GM18858 (cell line): ENCODE data around the gene SMU1.

Experiments
- ATAC-seq: cut with Tn5 transposase; IDR thresholded peaks from one replicate; pipeline ENCODE4 v1.9.1; 2021; ENCODE audit not compliant: unreplicated experiment

Gene SMU1

DNA sequence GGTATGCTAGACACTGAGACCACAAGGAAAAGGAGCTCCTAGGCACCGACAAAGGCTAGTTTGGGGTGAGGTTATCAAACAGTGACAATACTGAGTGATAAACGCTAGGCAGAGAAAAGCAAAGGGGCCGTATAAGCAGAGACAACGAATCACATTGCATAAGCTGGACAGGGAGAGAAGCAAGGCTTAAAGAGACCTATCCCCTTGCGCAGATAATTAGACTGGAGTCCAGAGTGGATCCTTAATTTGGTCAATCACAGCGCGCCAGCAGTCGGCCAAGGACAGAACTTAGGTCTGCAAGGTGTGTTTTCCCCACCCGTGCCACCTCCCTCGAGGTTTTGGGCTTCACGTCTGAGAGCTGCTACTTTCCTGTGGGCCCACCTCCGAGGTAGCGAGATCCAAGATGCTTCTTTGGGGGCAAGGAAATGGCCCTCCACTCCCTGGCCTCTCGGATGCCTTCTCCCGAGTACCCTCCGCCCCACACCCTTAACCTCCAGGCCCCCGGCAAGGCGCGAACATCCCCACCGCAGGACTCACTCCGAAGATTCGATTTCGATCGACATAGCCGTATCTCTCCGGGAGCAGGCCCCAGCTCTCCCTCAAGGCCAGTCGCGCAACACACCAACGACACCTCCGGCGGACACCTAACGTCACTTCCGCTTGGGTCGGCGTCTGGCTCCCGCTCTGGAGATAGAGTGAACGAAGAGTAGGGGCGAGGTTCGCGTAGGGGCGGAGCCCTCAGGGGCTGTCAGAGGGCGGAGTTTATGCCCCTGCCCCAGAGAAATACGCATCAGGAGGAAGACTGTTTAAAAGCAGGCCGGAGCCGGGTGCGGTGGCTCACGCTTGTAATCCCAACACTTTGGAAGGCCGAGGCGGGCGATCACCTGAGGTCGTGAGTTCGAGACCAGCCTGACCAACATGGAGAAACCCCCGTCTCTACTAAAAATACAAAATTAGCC lies at the start of gene SMU1:
Gene SMU1, minus strand, starts transcription at position 629 of the 959 bp plus-strand sequence. Its CDS starts 66 bp downstream, at position 563.
- ATAC-seq = peak; percentile 97

DNA sequence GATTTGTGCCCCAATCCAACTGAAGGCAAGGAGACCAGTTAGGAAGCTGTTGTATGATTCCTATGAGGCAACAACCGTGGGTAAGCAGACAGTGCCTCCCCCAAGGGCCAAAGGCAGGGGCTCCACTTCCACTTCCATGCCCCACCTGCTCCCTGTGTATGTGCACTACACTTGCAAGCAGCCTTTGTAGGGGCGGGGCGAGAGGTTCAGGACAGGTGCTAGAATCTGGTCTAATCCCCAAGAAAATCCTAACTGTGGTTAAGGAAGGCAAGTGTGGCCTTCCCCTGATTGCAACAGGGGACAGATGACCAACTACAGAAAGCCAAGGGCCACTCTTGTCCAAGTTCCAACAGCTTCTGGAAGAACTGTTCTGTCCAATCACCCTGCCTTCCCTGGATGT lies 49.0 kb upstream of the SMU1 start:
- ATAC-seq = no peak

DNA sequence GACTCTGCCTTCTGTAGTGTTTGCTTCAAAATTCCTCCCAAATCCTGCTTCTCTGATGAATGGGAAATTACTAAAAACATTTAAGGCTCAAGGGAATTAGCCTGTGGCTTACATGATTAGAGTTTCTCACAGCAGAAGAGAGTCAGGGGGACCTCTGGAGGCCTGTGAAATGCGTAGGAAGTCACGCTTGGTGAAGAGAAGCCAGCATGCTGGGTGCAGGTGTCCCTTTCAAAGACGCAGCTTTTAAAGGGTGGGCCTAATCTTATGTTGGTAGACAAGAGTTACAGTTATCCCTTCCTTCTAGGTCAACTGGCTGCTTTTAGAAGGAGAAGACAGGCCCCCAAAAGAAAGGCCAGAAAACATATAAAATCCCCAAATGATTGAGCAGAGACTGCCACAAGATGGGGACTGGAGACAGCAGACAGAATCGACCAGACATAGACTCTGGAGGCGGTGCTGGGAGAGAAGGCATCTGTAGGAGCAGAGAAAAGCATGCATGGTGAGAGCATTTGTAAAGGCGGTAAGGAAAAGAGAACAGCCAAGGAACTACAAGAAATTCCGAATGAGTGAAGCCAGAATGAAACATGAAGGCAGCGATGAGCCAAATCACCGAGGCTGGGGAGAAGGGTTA lies 48.4 kb upstream of the SMU1 start:
- ATAC-seq = peak; percentile 59

DNA sequence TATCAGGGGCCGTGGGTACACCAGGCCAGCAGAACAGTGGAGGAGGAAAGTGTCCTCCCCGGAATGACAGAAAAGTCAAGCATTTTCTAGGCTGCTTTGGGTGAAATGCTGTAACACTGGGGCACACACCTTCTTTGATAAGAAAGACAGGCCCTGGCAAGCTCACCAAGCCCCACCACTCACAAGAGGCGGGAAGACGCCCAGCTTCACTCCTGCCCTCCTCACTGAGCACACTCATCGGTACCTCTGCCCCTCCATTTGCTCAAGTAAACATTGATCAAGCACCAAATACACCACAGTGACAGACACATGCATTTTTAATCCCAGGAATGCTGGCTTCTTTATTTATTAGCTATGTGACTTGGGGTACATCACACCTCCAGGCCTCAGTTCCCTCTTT lies 47.6 kb upstream of the SMU1 start:
- ATAC-seq = no peak

DNA sequence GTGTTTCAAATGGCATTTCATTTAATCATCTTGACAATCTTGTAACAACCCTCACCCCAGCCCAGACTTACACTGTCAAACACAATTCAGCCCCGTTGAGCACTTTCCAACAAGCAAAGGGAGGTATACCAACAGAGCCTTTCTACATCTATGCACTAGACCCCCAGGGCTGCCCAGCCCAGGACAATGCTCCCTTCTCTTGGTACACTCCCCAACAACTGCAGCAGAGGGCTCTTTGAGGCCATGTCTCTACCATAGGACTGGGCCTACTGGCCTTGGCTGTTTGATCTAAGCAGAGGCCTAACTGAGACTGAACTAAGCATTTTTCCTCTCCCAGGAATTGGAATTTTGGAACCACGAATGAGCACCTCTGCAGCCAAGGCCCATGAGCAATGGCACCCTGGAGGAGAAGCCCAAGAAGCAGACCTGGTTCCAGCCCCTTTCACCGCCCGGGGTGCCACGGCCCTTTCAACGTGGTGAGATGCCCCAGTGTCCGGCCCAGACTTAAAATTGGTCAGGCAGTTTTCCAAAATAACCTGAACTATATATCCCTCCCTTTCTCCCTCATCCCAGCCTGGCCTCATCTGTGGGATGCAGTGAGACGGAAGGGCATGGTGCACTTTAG lies 47.0 kb upstream of the SMU1 start:
- ATAC-seq = no peak

DNA sequence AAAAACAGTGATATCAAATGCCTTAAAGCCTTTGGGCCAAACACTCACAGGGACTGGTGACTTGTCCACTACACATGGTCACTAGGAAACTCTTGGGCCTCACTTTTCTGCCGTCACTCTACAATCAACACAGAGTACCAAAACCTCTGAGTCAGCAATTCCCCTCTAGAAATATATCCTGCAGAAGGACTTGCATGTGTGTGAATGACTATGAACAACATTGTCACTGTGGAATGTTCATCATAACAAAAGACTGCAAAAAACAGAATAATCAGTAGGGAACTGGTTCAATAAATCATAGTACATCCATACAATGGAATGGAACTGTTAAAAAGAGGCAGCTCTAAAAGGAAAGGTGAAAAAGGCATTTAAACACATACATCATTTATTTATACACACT lies 44.1 kb upstream of the SMU1 start:
- no peak for ATAC-seq

DNA sequence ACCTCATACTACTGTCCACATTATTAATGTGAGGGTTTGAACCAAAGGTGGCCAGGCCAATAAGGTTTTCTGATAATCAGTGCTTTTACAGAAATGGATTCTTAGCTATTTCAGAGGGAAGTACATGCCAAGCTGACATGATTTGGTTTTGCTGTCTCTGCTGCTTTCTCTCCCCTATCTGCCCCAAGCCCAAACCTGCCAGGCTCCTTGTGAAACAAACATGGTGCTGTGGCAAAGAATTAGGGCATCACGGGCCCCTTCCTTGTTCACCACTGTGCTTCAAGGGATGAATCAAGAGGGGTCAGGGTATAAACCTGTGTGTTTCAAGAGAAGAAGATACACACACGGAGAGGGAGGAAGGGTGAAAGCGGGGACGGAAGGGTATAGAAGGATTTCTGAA lies 41.3 kb upstream of the SMU1 start:
- no peak for ATAC-seq

DNA sequence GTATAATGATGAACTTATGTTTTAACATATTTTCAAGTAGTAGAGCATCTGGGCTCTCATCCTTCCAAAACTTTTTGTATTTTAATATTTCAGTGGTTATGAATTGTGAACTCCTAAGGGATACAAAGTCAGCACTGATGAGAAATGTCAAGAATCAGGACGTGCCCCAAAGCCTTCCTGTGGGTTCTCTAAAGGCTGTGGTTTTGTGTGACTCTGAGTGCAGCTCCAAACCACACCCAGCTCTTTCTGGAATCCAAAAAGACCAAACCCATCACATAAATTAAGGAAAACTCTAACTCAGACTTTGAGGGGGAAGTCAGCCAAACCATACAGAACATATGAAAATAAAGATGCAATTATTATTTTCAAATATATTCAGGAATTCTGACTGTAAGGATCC lies 40.8 kb upstream of the SMU1 start:
- no peak for ATAC-seq

DNA sequence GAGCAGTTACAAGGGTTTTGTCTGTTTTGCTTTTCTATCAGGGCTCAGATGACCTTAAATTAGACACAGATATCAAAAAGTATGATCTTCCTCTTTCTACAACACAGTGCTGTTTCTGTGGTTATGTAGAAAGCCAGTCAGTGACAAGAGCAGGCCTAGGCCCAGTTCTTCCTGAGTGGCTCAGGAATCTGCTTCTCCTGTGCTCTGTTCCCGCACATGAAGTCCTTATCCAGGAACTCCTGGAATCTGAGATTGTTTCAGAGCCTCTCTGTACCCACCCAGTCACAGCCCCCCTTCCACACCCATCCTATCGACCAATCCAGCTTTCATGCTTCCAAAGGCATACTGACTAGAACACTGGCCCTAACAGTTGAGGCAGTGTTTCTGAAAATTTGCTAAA lies 40.4 kb upstream of the SMU1 start:
- no peak for ATAC-seq

DNA sequence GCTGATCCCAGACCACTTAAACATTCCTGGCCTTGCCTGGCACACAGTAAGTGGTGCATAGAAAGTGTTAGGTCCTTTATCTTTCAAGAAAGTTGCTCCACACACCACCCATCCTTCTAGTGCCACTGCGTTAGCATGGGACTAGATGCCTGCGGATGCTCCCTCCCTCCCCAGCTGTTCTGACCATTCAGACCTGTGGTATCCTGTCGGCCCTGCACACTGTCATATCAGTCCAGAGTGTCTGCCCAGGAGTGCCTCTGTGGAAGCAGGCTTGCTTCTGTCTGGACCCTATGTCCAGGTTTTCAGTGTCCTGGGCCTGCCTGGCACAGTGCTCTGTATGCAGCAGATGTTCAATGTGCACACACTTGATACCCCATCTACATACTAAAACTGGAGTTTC lies 38.3 kb upstream of the SMU1 start:
- no peak for ATAC-seq

DNA sequence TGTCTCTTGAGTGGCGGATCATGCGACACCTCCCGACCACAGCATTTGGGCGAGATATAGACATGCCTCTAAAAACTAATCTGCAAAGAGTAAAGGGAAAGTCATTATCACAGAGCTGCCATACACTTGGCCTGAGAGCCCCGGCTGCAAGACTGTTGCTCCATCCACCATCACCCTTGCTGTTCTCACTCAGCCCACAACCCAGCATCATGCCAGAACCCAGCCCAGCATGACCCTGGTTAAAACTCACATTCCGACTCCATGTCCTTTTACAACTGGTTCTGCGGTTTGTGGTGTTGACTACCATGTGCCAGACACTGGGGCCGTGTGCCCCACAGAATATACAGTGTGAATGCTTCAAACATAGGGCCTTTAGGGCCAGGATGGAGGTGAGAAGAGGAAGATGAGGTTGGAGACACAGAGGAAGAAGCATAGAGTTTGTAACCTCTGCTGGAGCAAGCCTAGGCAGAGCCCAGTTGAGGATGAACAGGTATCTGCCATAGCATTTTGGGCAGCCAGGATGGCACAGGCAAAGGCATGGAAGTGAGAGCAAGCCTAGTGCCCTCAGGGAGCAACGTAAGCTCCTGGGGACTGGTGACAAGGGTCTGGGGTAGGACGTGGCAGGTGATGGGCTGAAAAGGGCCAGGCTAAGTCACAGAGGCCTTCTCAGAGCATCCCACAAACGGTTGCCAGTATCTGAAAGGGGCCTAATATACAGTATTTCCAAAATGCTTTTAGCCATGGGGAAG lies 37.5 kb upstream of the SMU1 start:
- no peak for ATAC-seq

DNA sequence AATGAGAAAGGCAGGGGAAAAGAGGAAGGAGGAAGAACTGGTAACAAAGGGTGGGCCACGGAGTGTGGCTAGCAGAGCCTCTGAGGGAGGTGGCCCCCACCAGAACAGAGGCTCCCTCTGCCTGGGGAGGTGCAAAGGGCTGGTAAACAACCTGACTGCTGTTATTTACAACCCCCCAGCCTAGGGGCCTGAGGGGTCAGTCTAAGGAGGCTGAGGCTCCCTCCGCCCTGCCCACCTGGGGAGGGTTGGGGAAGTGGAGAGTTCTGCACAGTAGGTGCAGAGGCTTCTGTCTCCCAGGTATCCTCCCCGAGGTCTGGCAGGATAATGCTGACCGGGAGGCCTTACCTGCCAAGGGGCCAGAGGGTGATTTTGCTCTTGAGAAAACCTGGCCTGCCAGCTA lies 35.6 kb upstream of the SMU1 start:
- no peak for ATAC-seq

DNA sequence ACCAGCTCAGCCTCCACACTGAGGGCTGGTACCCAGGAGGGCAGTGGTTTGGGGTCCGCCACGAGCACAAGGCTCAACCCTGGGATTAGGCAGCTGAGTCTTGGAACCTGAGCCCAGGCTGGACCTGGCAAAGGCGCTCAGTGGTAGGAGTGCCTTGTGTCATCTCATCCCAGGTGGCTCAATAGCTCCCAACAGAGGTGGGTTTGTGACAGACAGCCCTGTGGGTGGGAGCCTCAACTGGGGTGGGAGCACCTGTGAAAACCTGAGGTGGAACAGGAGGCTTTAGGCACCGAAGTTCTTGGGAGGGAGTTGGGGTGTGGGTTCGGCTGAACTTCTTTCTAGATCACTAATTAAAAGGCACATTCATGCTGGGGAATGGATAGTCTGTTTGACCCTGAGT lies 35.2 kb upstream of the SMU1 start:
- ATAC-seq = no peak

DNA sequence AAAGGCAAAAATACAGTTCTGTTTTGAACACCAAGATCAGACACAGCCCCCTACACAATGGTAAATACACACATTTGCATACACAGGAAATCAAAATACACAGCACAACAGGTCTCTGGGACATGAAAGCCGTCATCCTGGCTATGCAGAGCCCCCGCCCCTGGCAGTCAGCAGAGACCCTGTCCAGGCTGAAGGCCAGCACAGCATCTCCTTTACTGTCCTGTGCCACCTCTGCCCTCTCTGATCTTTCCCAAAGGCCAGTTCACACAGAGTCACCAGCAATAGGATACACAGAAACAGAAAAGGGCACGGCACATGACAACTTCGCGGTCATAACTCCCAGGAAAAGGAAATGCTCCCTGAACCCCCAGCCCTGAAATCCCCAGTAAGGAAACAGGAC lies 34.2 kb upstream of the SMU1 start:
- no peak for ATAC-seq

DNA sequence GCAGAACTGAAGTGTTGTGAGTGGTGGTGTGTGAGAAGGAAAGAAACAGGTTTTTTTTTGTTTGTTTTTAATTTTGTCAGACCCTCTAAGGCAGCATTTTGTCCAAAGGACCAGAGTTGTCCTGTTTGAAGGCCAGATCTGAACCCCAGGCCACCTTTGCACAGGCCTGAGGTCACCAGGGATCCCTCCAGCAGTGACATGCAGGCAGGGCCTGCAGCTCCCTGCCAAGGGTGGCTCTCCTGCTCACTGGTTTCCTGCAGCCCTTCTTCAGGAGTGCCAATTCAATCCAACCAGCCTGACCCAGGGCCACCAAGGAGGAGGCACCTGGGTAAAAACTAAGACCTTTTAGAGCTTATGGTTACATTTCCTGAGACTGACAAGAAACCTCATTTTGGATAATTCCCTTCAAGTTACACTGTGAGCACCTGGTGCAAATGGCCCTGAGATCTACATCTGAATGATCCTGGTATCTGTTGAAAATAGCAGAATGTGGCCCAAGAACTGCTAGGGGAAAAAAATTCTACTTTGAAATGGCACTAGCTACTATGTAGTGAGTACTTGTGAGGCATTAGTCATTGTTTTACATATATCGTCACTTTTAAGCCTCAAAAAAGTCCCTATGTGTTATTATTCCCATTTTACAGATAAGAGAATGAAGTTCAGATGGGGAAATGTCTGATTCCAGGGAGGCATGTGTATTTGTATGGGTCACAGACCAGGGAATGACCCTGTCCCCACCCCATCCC lies 33.5 kb upstream of the SMU1 start:
- no peak for ATAC-seq

DNA sequence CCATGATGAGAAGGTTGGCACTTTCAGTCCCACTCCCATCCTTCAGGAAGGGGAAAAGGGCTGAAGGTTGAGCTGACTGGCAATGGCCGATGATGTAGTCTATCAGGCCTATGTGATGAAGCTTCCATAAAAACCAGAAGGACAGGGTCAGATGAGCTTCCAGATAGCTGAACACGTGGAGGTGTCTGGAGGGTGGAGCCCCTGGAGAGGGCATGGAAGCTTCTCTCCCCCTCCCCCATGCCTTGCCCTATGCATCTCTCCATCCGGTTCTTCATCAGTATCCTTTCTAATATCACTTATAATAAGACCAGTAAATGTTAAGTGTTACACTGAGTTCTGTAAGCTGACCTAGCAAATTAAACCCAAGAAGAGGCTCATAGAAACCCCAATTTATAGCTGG lies 32.6 kb upstream of the SMU1 start:
- no peak for ATAC-seq

DNA sequence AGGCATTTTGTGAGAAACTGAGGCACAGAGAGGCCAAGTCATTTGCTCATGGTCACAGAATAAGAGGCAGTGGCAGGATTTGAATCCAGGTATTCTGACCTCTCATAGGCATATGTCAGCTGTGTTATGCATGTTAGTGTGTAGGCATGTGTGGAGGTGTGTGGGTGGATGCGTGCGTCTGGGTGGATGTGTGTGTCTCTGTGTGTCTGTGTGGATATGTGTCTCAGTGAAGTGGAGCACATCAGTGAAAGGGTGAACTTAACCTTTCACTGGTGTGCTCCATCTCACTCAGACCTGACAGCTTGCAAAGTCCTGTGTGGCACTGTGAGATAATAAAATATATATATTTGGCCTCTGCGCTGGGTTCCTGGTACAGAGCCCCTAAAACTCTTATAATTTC lies 32.0 kb upstream of the SMU1 start:
- ATAC-seq = no peak

DNA sequence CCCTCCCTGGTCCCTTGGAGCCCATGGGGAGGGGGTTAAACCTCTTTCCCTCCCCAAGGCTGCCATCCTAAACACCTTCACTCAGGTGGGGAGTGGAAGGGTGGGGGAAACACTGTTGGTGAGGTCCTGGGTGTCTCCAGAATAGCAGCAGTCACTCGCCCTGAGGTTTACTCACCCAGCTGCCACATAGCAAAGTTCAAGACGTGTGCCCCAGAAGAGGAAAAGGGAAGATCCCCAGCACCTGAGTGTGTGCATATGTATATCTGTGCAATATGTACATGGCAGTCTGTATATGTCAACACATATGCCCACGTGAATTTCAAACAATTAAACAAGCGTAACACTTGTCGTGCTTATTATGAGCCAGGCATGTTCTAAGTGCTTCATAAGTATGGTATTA lies 31.3 kb upstream of the SMU1 start:
- no peak for ATAC-seq

DNA sequence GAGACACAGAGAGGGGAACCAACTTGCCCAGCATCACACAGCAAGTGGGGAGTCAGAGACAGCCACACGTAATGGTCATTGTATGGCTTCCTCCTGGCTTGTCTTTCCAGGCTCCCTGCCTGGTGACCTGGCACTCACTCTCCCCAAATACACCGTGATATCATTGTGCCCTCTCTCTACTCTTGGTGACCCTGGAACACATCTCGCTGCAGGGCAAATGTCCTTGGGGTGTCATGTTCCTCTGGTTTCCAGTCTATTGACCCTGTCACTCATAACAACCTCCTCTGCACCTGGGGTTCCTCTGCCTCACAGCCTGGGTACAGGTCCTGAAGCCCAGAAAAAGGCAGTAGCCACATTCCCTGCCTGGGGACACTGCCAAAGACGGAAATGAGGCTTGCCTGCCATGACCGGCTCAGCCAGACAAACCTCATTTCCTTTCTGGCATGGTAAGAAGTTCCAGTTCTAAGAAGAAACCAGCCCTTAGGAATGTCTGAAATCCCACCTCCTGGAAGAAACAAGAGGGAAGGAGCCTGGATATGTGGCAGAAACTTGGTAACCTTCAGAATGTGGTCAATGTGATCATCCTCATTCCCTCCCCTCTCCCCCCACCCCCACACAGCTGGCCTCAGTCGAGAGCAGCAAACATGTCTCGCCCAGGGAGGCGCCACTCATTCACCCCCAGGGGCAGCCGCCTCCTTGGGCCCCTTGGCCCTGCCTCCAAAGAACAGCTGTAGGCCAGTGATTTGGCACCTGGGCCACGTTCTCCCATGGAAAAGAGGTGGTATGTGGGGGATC lies 30.6 kb upstream of the SMU1 start:
- ATAC-seq = no peak

DNA sequence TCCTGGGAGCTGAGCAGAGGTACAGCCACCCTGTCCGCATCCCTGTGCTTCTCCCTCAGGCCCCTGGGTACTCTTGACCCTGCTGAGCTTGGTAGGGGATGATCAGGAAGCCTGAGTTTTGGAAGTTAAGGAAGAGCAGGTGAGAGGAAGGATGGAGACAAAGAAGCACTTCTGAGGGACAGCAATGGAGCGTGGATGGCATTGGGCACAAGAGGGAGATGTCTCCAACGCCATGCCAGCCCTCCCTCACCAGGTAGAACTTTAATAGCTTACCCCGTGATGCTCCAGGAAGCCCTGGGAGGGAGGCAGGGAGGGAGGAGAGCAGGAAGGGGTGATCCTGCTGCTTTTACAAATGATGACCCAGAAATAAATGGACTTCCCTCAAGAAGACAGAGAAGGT lies 29.9 kb upstream of the SMU1 start:
- ATAC-seq = no peak
